ENCODE data around the gene NT5M.
"Not testable (repeated sequence)": the region's sequence is repeated elsewhere in the genome, so short reads cannot be mapped to it uniquely, and the experiment has no call there.

NT5M gene

DNA sequence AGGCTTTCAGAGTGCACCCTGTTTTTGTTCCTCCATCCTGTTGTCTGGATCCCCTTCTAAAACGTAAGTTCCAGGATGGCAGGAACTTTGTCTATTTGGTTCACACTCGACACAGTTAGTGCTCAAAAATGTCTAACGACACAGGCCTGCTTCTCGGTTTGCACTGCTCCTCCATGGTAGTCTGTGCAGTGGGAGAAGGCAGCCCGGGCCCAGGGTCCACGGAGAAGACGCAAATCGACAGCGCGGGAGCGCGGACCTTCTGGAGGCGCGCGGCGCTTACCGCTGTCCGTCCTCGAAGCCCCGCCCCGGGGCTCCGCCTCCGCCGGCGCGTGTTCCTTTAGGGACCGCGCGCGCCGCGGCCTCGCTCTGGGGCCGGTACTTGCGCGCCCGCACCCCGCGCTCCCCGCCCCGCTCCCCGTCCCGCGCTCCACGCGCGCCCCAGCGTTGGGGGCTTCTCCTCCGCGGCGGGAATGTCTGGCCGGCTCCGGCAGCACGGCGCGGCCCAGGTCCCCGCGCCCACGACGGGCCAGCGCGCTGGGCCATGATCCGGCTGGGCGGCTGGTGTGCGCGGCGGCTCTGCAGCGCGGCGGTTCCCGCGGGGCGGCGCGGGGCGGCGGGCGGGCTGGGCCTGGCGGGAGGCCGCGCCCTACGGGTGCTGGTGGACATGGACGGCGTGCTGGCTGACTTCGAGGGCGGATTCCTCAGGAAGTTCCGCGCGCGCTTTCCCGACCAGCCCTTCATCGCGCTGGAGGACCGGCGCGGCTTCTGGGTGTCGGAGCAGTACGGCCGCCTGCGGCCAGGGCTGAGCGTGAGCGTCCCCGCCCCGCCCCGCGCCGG lies at the start of gene NT5M:
Gene NT5M, plus strand, starts transcription at position 364 of the 837 bp plus-strand sequence. Its CDS starts 178 bp downstream, at position 542.
- peak; percentile 55 for DNase-seq

DNA sequence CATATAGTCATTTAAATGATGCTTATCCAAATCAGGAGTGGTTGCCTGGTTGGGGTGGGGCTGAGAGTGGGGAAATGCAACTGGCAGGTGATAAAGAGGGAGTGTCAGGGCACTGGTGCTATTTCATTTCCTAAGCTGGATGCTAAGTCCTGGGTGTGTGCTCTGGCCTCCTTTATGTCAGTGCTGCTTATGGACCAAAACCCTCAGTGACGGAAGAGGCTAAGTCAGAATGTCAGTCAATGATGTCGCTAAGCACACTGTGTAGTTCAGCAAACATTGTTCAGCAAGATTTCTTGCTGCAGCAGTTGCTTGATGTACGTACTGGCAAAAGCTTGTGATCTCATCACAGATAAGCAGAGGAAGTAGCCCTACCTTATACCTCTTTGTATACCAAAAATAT lies 49.8 kb upstream of the NT5M start:
- DNase-seq = no peak

DNA sequence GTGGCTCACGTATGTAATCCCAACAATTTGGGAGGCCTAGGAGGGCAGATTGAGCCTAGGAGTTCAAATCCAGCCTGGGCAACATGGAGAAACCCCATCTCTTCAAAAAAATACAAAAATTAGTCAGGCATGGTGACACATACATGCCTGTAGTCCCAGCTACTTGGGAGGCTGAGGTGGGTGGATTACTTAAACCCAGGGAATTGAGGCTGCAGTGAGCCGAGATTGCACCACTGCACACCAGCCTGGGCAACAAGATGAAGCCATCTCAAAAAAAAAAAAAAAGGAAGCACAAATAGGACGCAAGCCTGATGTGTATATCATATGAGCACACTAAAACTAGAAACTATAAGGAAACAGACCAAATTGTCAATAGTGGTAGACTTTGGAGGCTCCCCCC lies 49.1 kb upstream of the NT5M start:
- DNase-seq = no peak

DNA sequence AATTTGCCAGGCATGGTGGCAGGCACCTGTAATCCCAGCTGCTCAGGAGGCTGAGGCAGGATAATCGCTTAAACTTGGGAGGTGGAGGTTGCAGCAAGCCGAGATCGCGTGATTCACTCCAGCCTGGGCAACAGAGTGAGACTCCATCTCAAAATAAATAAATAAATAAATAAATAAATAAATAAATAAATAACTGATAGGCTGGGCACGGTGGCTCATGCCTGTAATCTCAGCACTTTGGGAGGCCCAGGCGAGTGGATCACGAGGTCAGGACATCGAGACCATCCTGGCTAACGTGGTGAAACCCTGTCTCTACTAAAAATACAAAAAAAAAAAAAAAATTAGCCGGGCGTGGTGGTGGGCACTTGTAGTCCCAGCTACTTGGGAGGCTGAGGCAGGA lies 47.5 kb upstream of the NT5M start:
- DNase-seq = not testable (repeated sequence)

DNA sequence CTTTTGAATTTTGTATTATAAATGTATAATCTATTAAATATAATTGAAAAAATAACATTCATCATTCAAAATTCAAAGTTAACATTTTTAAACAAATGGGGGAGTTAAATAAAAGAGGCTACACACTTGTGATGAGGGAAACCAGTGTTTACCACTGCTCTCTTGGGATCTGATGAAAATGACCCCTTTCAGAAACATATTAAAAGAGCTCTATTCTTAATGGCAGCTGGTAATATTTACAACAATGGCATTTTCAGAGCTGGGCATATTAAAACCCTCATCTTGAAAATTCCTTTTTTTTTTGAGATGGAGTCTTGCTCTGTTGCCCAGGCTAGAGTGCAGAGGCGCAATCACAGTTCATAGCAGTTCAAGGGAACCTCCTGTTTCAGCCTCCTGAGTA lies 46.9 kb upstream of the NT5M start:
- DNase-seq = no peak

DNA sequence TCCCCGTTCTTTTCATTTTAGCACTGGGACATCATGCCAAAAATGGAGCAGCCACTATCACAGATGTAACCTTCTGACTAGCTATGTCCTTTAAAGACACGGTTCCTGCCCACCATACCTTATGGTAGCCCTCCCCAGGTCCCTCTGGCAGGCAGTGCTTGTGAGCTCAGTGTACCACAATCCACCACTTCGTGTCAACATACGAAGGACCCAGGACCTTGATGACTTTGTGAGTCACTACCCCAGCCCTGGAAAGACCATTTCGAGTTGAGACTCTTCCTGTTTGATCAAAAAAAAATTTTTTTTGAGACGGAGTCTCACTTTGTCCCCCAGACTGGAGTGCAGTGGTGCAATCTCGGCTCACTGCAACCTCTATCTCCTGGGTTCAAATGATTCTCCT lies 45.2 kb upstream of the NT5M start:
- no peak for DNase-seq

DNA sequence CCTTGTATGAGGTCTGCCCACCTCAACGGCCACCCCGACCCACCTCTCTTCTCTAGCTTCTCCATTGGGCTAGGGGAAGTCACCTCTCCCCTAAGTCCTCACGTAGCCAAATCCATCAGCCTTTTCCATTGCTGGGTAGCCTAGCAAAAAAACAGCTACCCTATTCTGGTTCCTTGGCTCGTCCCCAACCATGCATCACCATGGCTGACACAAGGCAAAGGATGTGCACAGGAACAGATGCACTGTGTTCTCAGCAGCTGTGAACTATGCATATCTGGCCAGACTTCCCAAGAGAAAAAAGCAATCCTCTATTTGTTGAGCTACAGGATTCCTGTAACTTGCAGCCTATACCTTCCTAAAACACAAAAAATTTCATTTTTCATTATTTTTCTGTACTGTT lies 44.2 kb upstream of the NT5M start:
- no peak for DNase-seq

DNA sequence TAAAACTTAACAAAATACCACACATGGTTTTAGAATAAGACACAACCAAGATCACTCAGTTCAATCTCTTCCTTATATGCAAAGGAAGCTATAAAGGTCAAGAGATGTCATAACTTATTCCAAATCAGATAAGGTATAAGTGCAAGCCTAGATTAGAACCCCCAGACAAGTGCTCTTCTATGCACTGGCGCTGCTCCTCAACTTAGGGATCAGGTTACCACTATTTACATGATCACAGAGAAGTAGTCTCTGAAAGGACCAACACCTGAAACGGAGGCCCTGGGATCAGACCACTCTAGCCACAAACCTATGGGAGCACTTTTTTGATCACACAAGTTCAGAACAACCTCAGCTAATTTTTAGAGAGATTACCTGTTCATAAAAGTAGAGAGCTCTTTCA lies 38.7 kb upstream of the NT5M start:
- DNase-seq = no peak

DNA sequence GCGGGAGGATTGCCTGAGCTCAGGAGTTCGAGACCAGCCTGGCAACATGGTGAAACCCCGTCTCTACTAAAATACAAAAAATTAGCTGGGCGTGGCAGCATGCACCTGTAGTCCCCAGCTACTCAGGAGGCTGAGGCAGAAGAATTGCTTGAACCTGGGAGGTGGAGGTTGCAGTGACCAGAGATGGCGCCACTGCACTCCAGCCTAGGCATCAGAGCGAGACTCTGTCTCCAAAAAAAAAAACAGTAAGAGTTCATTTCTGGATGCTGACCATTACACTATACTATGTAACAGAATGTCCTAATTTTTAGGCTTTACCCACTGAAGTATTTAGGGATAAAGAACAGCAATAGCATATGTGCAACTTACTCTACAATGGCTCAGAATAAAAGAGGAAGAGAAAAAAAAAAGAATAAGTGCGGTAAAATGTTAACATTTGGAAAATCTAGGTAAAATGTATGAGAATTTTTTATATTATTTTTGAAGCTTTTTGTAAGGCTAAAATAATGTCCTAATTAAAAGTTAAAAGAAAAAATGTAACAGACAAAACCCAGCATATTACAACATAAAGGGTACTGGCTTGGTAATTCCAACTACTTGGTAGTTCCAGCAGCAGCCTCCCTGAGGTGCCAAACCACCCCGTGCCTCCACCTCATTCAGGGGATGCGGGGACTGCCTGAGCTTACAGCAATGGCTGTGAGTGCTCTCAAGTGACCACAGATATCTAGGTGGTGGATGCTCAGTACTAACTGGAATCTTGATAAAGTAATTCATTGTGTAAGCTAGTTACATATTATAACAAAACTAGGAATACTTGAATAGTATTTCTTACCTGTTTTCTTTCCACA lies 33.0 kb upstream of the NT5M start:
- no peak for DNase-seq

DNA sequence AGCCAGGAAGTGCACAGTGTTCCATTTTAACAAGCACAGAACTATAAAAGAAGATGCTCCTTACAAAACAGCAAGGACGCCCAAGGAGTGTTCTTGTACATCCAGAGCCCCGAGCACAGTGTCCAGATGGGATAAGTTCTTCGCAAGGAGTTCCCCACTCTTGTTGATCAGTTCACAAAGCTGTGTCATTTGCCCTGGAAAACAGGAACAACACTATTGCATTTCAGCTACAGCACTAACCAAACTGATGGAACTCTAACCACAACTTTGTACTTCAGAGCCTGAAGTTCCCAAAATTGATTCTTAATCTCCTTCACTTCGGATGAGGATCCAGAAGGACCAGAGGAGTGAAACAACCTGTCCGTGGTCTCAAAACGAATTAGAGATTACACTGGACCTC lies 27.2 kb upstream of the NT5M start:
- DNase-seq = no peak

DNA sequence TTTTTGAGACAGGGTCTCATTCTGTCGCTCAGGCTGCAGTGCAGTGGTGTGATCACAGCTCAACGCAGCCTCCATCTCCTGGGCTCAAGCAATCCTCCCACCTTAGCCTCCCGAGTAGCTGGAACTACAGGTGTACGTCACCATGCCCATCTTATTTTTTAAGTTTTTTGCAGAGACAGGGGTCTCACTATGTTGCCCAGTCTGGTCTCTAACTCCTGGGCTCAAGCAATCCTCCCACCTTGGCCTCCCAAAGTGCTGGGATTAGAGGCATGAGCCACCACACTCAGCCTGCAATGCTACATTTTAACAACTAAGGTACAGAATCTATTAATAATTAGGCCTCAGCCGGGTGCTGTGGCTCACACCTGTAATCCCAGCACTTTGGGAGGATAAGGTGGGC lies 25.7 kb upstream of the NT5M start:
- DNase-seq = not testable (repeated sequence)

DNA sequence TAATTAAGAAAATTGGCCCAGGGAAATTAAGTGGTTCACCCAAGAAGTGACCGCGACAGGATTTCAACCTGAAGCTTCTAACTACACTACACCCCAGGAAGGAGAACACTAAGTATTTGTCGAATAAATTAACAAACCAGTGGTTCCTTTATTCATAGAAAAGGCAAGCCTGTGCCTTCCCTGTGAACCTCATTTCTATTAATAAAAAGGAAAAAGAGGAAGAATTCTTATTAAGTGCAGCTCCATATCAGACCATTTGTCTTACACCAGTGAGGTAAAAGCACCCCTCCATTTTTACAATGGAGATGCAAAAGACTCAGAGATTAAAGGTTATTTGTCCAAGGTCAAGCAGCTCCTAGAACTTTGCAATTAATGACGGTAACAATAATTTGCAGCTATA lies 23.9 kb upstream of the NT5M start:
- no peak for DNase-seq

DNA sequence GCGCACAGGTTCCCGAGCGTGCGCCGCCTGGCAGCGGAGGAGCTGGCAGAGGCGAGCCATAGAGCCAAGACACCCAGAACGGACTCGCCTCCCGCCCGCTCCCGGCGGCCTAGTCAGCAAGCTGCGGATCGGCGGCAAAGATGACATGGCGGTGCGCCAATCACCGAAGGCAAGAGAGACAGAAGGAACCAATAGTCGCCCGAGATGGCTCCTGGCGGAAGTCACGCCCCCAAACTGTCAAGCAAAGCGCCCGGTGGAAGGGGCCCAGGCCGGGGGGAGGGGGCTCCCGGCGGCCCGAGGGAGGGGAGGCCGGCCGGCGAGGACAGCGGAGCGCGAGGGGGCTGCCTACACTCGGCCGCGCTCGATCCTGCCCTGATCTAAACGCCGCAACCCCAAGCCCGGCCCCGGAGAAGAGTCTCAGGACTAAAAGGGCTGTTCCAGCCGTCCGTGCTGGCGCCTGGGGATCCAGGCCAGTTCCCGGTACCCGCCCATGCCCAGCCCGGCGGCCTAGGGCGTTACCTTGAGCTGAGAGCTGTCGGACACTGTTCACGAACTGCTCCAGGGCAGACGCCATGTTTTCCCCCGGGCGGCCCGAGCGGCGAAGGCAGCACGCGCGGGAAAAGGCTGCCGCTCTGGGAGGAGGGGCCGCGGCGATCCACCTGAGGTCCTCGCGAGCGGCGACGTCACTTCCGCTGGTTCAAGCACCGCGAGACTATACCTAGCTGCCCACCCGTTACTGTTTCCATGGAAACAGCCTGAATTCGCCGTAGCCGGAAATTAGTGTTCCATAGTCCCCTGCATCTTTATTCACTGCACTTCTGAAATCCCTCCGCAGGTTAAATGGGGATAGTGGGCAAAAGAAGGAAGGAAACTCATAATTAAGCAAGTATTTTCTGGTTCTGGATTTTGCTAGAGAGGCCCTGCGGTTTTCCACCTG lies 22.3 kb upstream of the NT5M start, which contains the start of gene COPS3:
Gene COPS3, minus strand, starts transcription at position 634 of the 937 bp plus-strand sequence. Its CDS starts 60 bp downstream, at position 574.
- DNase-seq = peak; percentile 92

DNA sequence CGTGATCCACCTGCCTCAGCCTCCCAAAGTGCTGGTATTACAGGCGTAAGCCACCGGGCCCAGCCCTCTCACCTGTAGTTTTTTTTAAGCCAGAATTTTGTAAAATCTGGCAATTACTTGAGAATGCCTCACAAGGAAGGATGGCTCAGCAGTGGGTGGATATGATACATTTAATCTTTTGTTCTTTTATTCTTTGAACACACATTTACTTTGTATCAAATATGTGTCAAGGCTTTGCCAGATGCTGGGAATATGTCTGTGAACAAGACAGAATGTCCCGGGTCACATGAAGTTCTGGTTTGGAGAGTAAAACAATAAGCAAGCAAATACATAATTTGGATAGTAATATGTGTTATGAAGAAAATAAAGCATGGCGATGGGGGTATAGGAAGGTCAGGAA lies 17.2 kb upstream of the NT5M start:
- DNase-seq = no peak

DNA sequence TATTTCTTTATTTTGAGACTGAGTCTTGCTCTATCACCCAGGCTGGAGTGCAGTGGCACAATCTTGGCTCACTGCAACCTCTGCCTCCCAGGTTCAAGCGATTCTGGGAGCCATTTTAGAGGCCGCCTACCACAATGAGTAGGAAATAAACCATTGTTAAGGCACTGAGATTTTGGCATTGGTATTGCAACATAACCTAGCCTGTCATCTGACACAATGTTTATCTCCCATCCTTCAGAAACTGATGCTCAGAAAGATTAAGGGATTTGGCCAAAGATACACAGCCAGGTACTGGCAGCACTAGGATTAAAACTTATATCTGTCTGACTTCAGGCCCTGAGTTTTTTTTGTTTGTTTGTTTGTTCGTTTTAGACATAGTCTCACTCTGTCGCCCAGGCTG lies 14.1 kb upstream of the NT5M start:
- no peak for DNase-seq

DNA sequence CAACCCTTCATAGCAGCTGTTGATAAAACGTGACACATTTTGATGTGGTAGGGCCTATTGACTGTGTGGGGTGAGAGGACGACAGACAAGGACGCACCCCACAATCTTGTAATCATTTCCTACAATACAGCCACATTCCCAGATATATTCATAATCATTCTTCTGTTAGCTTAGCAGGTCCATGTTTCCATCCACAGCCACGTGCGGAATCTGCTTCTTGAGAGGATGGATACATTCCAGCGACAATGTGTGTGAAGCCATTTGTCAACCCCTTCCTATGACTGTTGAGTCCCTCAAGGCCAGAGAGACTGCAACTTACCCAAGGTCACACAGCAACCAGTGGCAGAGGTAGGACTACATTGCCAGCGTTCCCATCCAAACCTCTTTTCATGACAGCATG lies 13.5 kb upstream of the NT5M start:
- no peak for DNase-seq

DNA sequence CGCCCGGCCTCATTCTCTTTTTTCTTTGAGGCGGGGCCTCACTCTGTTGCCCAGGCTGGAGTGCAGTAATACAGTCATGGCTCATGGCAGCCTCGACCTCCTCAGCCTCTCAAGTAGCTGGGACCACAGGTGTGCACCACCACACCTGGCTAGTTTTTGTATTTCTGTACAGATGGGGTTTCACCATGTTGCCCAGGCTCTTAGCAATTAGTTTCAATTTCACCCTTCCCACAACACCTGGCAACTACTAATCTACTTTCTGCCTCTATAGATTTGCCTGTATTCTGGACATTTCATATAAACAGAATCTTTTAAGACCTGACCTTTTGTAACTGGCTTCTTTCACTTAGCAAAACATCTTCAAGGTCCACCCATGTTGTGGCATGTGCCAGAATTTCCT lies 8.0 kb upstream of the NT5M start:
- no peak for DNase-seq

DNA sequence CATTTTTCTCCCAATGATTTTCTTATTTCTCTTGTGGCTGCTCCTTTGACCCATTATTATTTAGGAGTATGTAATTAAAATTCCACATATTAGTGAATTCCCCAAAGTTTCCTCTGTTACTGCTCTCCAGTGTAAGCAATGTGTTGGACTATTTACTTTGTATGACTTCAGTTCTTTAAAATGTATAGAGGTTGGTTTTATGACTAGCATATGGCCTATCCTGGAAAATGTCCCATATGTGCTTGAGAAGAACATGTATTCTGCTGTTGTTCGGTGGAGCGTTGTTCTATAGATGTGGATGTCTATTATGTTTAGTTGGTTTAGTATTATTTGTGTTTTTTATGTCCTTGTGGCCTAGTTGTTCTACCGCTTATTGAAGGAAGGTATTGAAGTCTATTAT lies 6.0 kb upstream of the NT5M start:
- no peak for DNase-seq

DNA sequence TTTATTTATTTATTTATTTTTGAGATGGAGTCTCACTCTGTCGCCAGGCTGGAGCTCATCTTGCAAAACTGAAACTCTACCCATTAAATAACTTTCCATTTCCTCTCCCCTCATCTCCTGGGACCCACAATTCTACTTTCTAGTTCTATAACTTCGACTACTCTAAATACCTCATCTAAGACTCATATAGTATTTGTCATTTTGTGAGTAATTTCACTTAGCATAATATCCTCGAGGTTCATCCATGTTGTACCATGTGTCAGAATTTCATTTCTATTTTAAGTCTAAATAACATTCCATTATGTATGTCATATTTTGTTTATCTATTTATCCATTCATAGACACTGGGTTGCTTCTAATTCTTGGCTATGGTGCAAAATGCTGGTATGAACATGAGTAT lies 5.1 kb upstream of the NT5M start:
- no peak for DNase-seq

DNA sequence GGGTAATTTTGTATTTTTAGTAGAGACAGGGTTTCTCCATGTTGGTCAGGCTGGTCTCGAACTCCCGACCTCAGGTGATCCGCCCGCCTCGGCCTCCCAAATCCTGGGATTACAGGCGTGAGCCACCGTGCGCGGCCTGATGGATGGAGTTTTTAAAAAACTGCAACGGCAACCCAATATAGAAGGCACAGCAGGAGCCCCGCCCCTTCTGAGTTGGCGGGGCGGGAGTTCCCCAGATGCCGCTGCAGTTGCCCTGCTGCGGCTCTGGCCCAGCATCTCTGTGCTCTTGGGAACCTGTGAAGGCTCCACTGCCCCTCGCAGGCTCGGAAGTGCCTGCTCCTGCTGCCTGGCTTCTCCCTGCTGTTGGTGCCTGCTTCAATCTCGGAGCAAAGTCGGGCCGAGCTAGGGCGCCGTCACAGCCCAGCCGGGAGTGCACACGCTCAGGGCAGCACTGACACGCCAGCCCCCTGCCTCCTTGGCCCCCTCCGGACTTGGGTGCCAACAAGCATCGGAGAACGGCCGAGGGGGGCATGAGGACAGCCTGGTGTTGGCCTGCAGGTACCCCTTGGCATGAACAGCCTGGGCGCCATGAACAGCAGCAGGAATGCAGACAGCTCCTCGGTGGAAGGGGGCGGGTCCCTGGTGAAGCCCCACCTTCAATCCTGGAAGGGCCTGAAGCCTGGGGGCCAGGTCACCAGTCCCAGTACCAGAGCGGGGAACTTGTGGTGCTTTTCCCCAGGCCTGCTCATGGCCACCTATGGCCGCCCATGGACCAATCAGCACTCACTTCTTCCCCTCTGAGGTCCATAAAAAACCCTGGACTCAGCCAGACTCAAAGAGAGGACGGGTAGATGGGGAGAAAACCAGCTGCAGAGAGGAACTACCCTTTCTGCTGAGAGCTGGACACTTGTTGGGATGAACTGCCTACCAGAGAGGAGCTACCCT lies 2.3 kb upstream of the NT5M start:
- no peak for DNase-seq

DNA sequence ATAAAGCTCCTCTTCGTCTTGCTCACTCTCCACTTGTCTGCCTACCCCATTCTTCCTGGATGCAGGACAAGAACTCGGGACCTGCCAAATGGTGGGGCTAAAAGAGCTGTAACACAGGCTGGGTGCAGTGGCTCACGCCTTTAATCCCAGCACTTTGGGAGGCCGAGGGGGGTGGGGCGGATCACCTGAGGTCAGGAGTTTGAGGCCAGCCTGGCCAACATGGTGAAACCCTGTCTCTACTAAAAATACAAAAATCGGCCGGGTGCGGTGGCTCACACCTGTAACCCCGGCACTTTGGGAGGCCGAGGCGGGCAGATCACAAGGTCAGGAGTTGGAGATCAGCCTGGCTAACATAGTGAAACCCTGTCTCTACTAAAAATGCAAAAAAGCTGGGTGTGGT lies 1.5 kb upstream of the NT5M start:
- DNase-seq = not testable (repeated sequence)

Data from NCI-H1092 (cell line).